ENCODE results near the gene POLR2B. TPM values are rescaled to one million over a fixed set of nuclear protein-coding genes. Genes with fewer than 3 reads are reported as not detected.
"Not testable (repeated sequence)": the region's sequence is repeated elsewhere in the genome, so short reads cannot be mapped to it uniquely, and the experiment has no call there.

Gene POLR2B
- total RNA-seq, 1 donor from 2014 or later, result 107 TPM

GRCh38 chr4:57043347-57044251 is 64.9 kb downstream of the POLR2B start:
- H3K4me3 Mint-ChIP-seq (ENCODE audit: low read depth), result no peak overlapping the region

GRCh38 chr4:57044279-57044678 is 65.6 kb downstream of the POLR2B start:
- H3K27me3 Mint-ChIP-seq, result no peaks in the 10 kb centered on the region
- peaks cover 13% of the 10 kb centered on the region for H3K4me1 Mint-ChIP-seq (ENCODE audit: low read depth)
- no peak overlapping the region for H3K27ac Mint-ChIP-seq
- H3K4me3 Mint-ChIP-seq (ENCODE audit: low read depth), result no peak overlapping the region
- H3K36me3 Mint-ChIP-seq (ENCODE audit: insufficient read depth), result no peaks in the 10 kb centered on the region
- TF ChIP-seq CTCF (IDR thresholded peaks at IDR 0.05; ENCODE audit: unreplicated experiment), result no peak
- DNase-seq (ENCODE audit: low spot score, unreplicated experiment), result no peak
- peaks cover 11% of the 10 kb centered on the region for H3K9me3 Mint-ChIP-seq (ENCODE audit: low read depth)

More at GRCh38 chr4:57043347-57044251, 64.9 kb downstream of the POLR2B start:
- no peaks in the 10 kb centered on the region for H3K36me3 Mint-ChIP-seq (ENCODE audit: insufficient read depth)
- peaks cover 14% of the 10 kb centered on the region for H3K4me1 Mint-ChIP-seq (ENCODE audit: low read depth)
- peaks cover 11% of the 10 kb centered on the region for H3K9me3 Mint-ChIP-seq (ENCODE audit: low read depth)
- TF ChIP-seq CTCF (IDR thresholded peaks at IDR 0.05; ENCODE audit: unreplicated experiment), result no peak
- H3K27me3 Mint-ChIP-seq, result no peaks in the 10 kb centered on the region
- DNase-seq (ENCODE audit: low spot score, unreplicated experiment), result no peak
- H3K27ac Mint-ChIP-seq, result no peak overlapping the region

GRCh38 chr4:57044996-57045395 is 66.3 kb downstream of the POLR2B start:
- H3K27ac Mint-ChIP-seq, result no peak overlapping the region
- TF ChIP-seq CTCF (IDR thresholded peaks at IDR 0.05; ENCODE audit: unreplicated experiment), result no peak
- H3K4me3 Mint-ChIP-seq (ENCODE audit: low read depth), result no peak overlapping the region
- no peaks in the 10 kb centered on the region for H3K27me3 Mint-ChIP-seq
- H3K36me3 Mint-ChIP-seq (ENCODE audit: insufficient read depth), result no peaks in the 10 kb centered on the region
- peaks cover 11% of the 10 kb centered on the region for H3K9me3 Mint-ChIP-seq (ENCODE audit: low read depth)
- no peak for DNase-seq (ENCODE audit: low spot score, unreplicated experiment)
- peaks cover 9% of the 10 kb centered on the region for H3K4me1 Mint-ChIP-seq (ENCODE audit: low read depth)

GRCh38 chr4:57047046-57047445 is 68.3 kb downstream of the POLR2B start:
- H3K27ac Mint-ChIP-seq; H3K4me3 Mint-ChIP-seq (ENCODE audit: low read depth); DNase-seq (ENCODE audit: low spot score, unreplicated experiment); H3K4me1 Mint-ChIP-seq (ENCODE audit: low read depth); H3K36me3 Mint-ChIP-seq (ENCODE audit: insufficient read depth): not testable (repeated sequence)
- Mint-ChIP-seq H3K9me3 (ENCODE audit: low read depth) (peaks cover 11% of the 10 kb centered on the region), H3K27me3 (peaks cover 10% of the 10 kb centered on the region)

GRCh38 chr4:57048590-57049304 is 70.1 kb downstream of the POLR2B start:
- Mint-ChIP-seq H3K4me1 (ENCODE audit: low read depth) (peaks cover 3% of the 10 kb centered on the region), H3K9me3 (ENCODE audit: low read depth) (peaks cover 11% of the 10 kb centered on the region)

More at GRCh38 chr4:57048590-57049304, 70.1 kb downstream of the POLR2B start:
- no peak for DNase-seq (ENCODE audit: low spot score, unreplicated experiment)
- Mint-ChIP-seq H3K27ac (no peak overlapping the region), H3K36me3 (ENCODE audit: insufficient read depth) (no peaks in the 10 kb centered on the region), H3K4me3 (ENCODE audit: low read depth) (no peak overlapping the region), H3K27me3 (peaks cover 11% of the 10 kb centered on the region)
- no peak for TF ChIP-seq CTCF (IDR thresholded peaks at IDR 0.05; ENCODE audit: unreplicated experiment)
